Myometrial cell (primary cell): ENCODE results near the gene TRIM28. TPM values are rescaled to one million over a fixed set of nuclear protein-coding genes. Genes with fewer than 3 reads are reported as not detected.

Source experiments
- total RNA-seq: library from RNA; depleted of rRNA; stranded (reverse); fragments of >200 nt; gene quantifications from 2 replicates; pipeline ENCODE4 v1.2.3, GENCODE V29; 2015

TRIM28 gene
- 262 and 433 TPM in 2 replicates for total RNA-seq

GRCh38 chr19:58543826-58544590 lies at the start of gene TRIM28:
TRIM28 (plus strand) TSS chr19:58544064; CDS start chr19:58544758, 694 bp downstream.

GRCh38 chr19:58511353-58512208 lies 32.3 kb upstream of the TRIM28 start, which contains the start of gene SLC27A5:
SLC27A5 (minus strand) TSS chr19:58511992; CDS start chr19:58511955, 37 bp downstream.

DNA sequence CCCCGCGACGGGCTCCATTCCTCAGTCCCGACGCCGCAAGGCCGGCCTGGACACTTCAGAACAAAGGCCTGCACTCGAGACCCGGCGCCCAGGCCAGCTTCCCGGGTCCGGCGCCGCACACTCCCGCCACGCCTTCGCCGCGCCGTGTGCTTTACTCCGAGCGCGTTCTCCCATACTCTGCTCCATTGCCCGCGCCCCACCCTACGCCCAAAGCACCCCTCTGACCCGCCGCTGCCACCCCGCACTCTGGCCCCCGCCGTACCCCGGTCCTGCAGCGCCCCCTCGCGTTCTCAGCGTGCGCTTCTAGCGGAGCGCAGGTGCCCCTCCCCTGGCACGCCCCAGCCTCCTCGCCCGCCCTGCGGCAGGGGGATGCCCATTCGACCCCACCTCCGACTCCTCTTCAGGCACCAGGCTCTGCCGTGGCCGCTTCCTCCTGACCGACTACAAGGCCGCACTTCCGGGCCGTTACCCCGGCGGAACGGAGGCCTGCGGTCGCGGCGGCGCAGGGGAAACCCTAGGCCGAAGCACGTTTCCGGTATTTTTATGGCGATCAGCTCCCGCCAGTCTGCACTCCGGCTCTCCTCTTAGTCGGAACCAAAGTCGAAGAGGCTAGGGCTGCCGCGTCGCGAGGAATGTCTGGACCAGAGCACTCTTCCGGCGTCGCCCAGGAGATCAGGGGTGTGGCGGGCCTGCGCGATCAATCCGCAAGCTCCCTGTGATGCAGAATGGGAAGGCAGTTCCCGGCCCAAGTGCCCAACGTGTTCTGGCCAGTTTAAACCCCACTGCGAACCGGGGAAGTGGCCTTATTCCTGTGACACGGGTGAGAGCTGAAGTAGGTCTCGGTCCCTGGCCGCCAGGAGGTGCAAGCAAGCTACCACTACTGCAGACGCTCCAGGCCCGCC lies 24.3 kb upstream of the TRIM28 start, which contains the start of gene ZBTB45:
Gene ZBTB45, minus strand, starts transcription at position 456 of the 902 bp plus-strand sequence. CDS start 2,137 bp downstream, outside the sequence.

GRCh38 chr19:58554494-58555368 lies 10.9 kb downstream of the TRIM28 start, which contains the start of gene CHMP2A:
CHMP2A (minus strand) TSS chr19:58555105; CDS start chr19:58554212, 893 bp downstream.

GRCh38 chr19:58558066-58558622 lies 14.3 kb downstream of the TRIM28 start, which contains the start of gene UBE2M:
UBE2M (minus strand) TSS chr19:58558611; CDS start chr19:58558381, 230 bp downstream.

DNA sequence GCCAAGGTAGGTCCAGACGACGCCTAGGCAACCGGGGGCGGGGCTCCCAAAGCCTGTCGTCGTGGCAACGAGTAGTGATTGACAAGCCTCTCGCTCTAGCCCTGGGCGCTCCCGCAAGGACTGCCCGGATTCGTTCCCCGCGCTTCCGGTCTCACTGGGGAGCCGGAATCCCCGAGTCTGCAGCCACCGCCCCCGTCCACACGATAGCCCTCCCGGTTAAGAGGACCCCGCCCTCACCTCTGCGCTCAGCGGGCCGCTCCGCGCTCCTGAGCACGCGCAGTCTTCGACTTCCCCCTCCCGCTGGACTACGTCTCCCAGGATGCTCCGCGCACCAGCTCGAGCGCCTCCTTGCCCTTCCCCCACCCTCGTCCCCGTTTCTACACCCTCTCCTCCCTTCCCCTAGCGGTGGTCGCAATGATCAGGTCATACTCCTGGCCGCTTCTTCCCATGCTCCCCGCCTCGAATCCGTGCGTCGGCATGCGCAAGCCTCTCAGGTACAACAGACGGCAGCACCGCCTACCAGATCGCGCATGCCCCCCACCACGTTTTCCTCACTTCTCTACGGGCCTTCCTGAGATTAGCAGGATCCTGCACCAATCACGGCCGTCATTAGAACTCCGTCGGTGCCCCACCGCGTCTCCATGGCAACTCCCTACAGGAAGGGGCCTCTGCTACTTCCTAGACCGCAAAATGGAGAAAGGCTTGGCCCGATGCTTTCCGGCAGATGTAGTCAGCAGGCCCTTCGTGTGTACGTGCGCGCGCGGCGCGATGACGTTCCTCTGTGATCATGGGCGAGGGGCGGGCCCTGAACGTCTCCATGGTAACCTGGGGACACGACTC lies 29.2 kb downstream of the TRIM28 start, which contains the start of gene MZF1:
Gene MZF1, minus strand, starts transcription at position 518 of the 840 bp plus-strand sequence. CDS start 1,946 bp downstream, outside the sequence.

Other genes with a start within 250 kb of the TRIM28 start
- 27.1 and 40.8 TPM in 2 replicates for gene ERVK3-1, start 238.7 kb upstream of the TRIM28 start, total RNA-seq
- gene ZSCAN22, start 217.1 kb upstream of the TRIM28 start, total RNA-seq, result 1.2 and 3.0 TPM in 2 replicates
- 7.5 and 31.5 TPM in 2 replicates for gene A1BG, start 190.6 kb upstream of the TRIM28 start, total RNA-seq
- gene ZNF497, start 181.3 kb upstream of the TRIM28 start, total RNA-seq, result not detected in 2 replicates
- gene ZNF837, start 163.0 kb upstream of the TRIM28 start, total RNA-seq, result 2.1 and 4.3 TPM in 2 replicates
- 2,786 and 3,048 TPM in 2 replicates for gene RPS5, start 156.8 kb upstream of the TRIM28 start, total RNA-seq
- not detected in 2 replicates for gene RNF225, start 148.4 kb upstream of the TRIM28 start, total RNA-seq
- gene ZNF584, start 135.4 kb upstream of the TRIM28 start, total RNA-seq, result 7.5 and 13.3 TPM in 2 replicates
- gene ZNF132, start 103.9 kb upstream of the TRIM28 start, total RNA-seq, result 0.29 and 2.7 TPM in 2 replicates
- gene ZNF324B, start 92.4 kb upstream of the TRIM28 start, total RNA-seq, result 4.9 and 7.3 TPM in 2 replicates
- gene ZNF324, start 77.0 kb upstream of the TRIM28 start, total RNA-seq, result 9.0 and 11.0 TPM in 2 replicates
- gene ZNF446, start 67.7 kb upstream of the TRIM28 start, total RNA-seq, result 14.1 and 25.3 TPM in 2 replicates
- 4.3 and 9.2 TPM in 2 replicates for gene SLC27A5, start 32.1 kb upstream of the TRIM28 start, total RNA-seq
- gene ZBTB45, start 24.3 kb upstream of the TRIM28 start, total RNA-seq, result 8.1 and 11.3 TPM in 2 replicates
- 110 and 117 TPM in 2 replicates for gene CHMP2A, start 11.0 kb downstream of the TRIM28 start, total RNA-seq
- gene UBE2M, start 14.5 kb downstream of the TRIM28 start, total RNA-seq, result 39.9 and 63.1 TPM in 2 replicates
- 10.1 and 12.1 TPM in 2 replicates for gene MZF1, start 29.3 kb downstream of the TRIM28 start, total RNA-seq